SK-N-SH (cell line): ENCODE results near the gene CST11. TPM values are rescaled to one million over a fixed set of nuclear protein-coding genes. Genes with fewer than 3 reads are reported as not detected.

Experiments used
- CTCF ChIA-PET: fragments of 300-600, 350-600 bp; formaldehyde crosslinking; extraction: SDS; loops from one replicate; lab custom pipeline; 2021; lab: Yijun Ruan, JAX
- POLR2A ChIA-PET: fragments of 350-600 bp; sonication (Branson Sonifier 250); formaldehyde crosslinking; extraction: SDS; loops from one replicate; lab custom pipeline; 2020; ENCODE audit warnings: antibody characterized with exemption, inconsistent platforms; lab: Yijun Ruan, JAX
- DNase-seq: peaks from one replicate; pipeline ENCODE4 v3.0.0; 2012
- H2AFZ ChIP-seq: fragments of 200-600 bp; sonication (generic); 2 replicates; pipeline ENCODE4 v1.8.1; 2016; ENCODE audit warnings: antibody characterized with exemption, mild to moderate bottlenecking, low read depth
- H3F3A ChIP-seq: fragments of 200-600 bp; sonication (generic); replicated peaks from 2 replicates; pipeline ENCODE3; 2016; ENCODE audit warnings: antibody characterized with exemption, mild to moderate bottlenecking; ENCODE audit not compliant: insufficient read depth
- H3K27ac ChIP-seq, 2 experiments: fragments of 200-500 bp in 1 of 2; fragments of 200-600 bp in 1 of 2; sonication (Bioruptor generic) in 1 of 2; sonication (generic), shearing (Covaris generic) in 1 of 2; 2 replicates each; pipeline versions ENCODE4 v1.5.1 to v1.6.1; 2014 to 2016; ENCODE audit warnings: low read depth in 2 of 2, inconsistent platforms in 1 of 2, low read length in 1 of 2, mild to moderate bottlenecking in 1 of 2, mixed read lengths in 1 of 2
- H3K27me3 ChIP-seq: fragments of 200-600 bp; sonication (generic), shearing (Covaris generic); 2 replicates; pipeline ENCODE4 v1.6.1; 2016; ENCODE audit warnings: mixed run types; ENCODE audit not compliant: insufficient read depth
- H3K36me3 ChIP-seq, 2 experiments: fragments of 200-500 bp in 1 of 2; fragments of 200-600 bp in 1 of 2; sonication (Bioruptor generic) in 1 of 2; sonication (generic) in 1 of 2; replicated peaks in 1 of 2; 2 replicates each; pipeline versions ENCODE3 to v1.5.1; 2014 to 2016; ENCODE audit warnings: low read length in 1 of 2, mild to moderate bottlenecking in 1 of 2; ENCODE audit not compliant: insufficient read depth in 2 of 2, control insufficient read depth in 1 of 2
- H3K4me1 ChIP-seq, 2 experiments: fragments of 200-500 bp in 1 of 2; fragments of 200-600 bp in 1 of 2; sonication (Bioruptor generic) in 1 of 2; sonication (generic), shearing (Covaris generic) in 1 of 2; 2 replicates each; pipeline versions ENCODE4 v1.5.1 to v1.6.1; 2014 to 2016; ENCODE audit warnings: low read depth in 1 of 2, low read length in 1 of 2, mixed run types in 1 of 2; ENCODE audit not compliant: insufficient read depth in 2 of 2, control insufficient read depth in 1 of 2
- H3K4me2 ChIP-seq: fragments of 200-600 bp; sonication (generic), shearing (Covaris generic); 2 replicates; pipeline ENCODE4 v1.6.1; 2017; ENCODE audit warnings: mixed run types
- H3K4me3 ChIP-seq, 2 experiments: fragments of 200-500 bp in 1 of 2; fragments of 200-600 bp in 1 of 2; sonication (Bioruptor generic) in 1 of 2; sonication (generic), shearing (Covaris generic) in 1 of 2; 2 replicates each; pipeline versions ENCODE4 v1.5.1 to v1.8.1; 2014 to 2016; ENCODE audit warnings: low read depth in 2 of 2, inconsistent platforms in 1 of 2, low read length in 1 of 2, mild to moderate bottlenecking in 1 of 2, mixed read lengths in 1 of 2, moderate library complexity in 1 of 2
- H3K79me2 ChIP-seq: fragments of 200-600 bp; sonication (generic); 2 replicates; pipeline ENCODE4 v1.8.1; 2017; ENCODE audit warnings: mild to moderate bottlenecking; ENCODE audit not compliant: insufficient read depth
- H3K9ac ChIP-seq: fragments of 200-600 bp; sonication (generic); 2 replicates; pipeline ENCODE4 v1.6.1; 2017; ENCODE audit warnings: mixed run types
- H3K9me2 ChIP-seq: fragments of 200-600 bp; sonication (generic); 2 replicates; pipeline ENCODE4 v1.6.1; 2017; ENCODE audit warnings: mixed run types
- H3K9me3 ChIP-seq: fragments of 200-600 bp; sonication (generic); 2 replicates; pipeline ENCODE4 v1.6.1; 2017; ENCODE audit warnings: mixed run types, mild to moderate bottlenecking, moderate library complexity
- H4K20me1 ChIP-seq: fragments of 200-600 bp; sonication (generic); 2 replicates; pipeline ENCODE4 v1.6.1; 2017; ENCODE audit warnings: mild to moderate bottlenecking, mixed run types; ENCODE audit not compliant: insufficient read depth
- ELF1 ChIP-seq: IDR thresholded peaks from 2 replicates; pipeline ENCODE4 v1.4.0; 2012
- FOSL2 ChIP-seq: IDR thresholded peaks from 2 replicates; pipeline ENCODE4 v1.4.0; 2012; ENCODE audit warnings: low read depth, mild to moderate bottlenecking, moderate library complexity, borderline replicate concordance
- FOXJ3 ChIP-seq: sonication (generic); formaldehyde crosslinking; IDR thresholded peaks from 2 replicates; pipeline ENCODE4 v1.5.1; 2020; ENCODE audit warnings: mild to moderate bottlenecking, missing genetic modification reagents
- GABPA ChIP-seq: IDR thresholded peaks from 2 replicates; pipeline ENCODE4 v1.4.0; 2012; ENCODE audit warnings: low read depth, mild to moderate bottlenecking
- GATA2 ChIP-seq: sonication (generic); formaldehyde crosslinking; IDR thresholded peaks from 2 replicates; pipeline ENCODE4 v1.5.0; 2020; ENCODE audit warnings: mild to moderate bottlenecking, missing genetic modification reagents
- JUND ChIP-seq: IDR thresholded peaks from 2 replicates; pipeline ENCODE4 v1.4.0; 2012
- MAX ChIP-seq: IDR thresholded peaks from 2 replicates; pipeline ENCODE4 v1.4.0; 2012; ENCODE audit warnings: low read depth
- MEF2A ChIP-seq: IDR thresholded peaks from 2 replicates; pipeline ENCODE4 v1.4.0; 2012; ENCODE audit warnings: low read depth, borderline replicate concordance
- PBX3 ChIP-seq: IDR thresholded peaks from 2 replicates; pipeline ENCODE4; 2012
- POLR2AphosphoS5 ChIP-seq: IDR thresholded peaks from 2 replicates; pipeline ENCODE4 v1.6.1; 2012; ENCODE audit warnings: low read depth, low read length
- RAD21 ChIP-seq: IDR thresholded peaks from 2 replicates; pipeline ENCODE4 v1.6.1; 2012; ENCODE audit warnings: mild to moderate bottlenecking, low read length
- RCOR1 ChIP-seq: fragments of 150-350 bp; IDR thresholded peaks from 2 replicates; pipeline ENCODE4 v1.6.1; 2017; ENCODE audit warnings: antibody characterized with exemption, low read length
- REST ChIP-seq: IDR thresholded peaks from 2 replicates; pipeline ENCODE4 v1.6.1; 2012; ENCODE audit warnings: mild to moderate bottlenecking, low read depth, low read length, moderate library complexity
- RFX5 ChIP-seq: IDR thresholded peaks from 2 replicates; pipeline ENCODE4 v1.6.1; 2012; ENCODE audit warnings: mild to moderate bottlenecking, improper control_type of control experiment, low read length
- RXRA ChIP-seq: IDR thresholded peaks from 2 replicates; pipeline ENCODE4 v1.4.0; 2012; ENCODE audit warnings: low read depth, mild to moderate bottlenecking, borderline replicate concordance
- TAF1 ChIP-seq: IDR thresholded peaks from 2 replicates; pipeline ENCODE4 v1.6.1; 2012; ENCODE audit warnings: low read depth, mild to moderate bottlenecking, low read length, moderate library complexity, borderline replicate concordance
- YY1 ChIP-seq: IDR thresholded peaks from 2 replicates; pipeline ENCODE4 v1.4.0; 2012; ENCODE audit warnings: low read depth, mild to moderate bottlenecking
- ZBTB33 ChIP-seq: IDR thresholded peaks from 2 replicates; pipeline ENCODE4 v1.4.0; 2012; ENCODE audit warnings: low read depth, borderline replicate concordance
- WGBS: methylation state at CpG from one replicate; pipeline ENCODE4 v1.1.6; 2017; ENCODE audit warnings: low lambda C conversion rate; 5-methylcytosine and 5-hydroxymethylcytosine counted together
- polyA plus RNA-seq, 3 experiments: library from polyadenylated mRNA; depleted of rRNA; stranded (reverse); fragments of >200 nt; gene quantifications; 2 replicates each; pipeline ENCODE4 v1.2.3, GENCODE V29; 2012
- TF ChIP-seq, protein P1 (sequence below): IDR thresholded peaks from 2 replicates; pipeline ENCODE4 v1.4.0; 2012; ENCODE audit warnings: low read depth, borderline replicate concordance

CST11 gene
- polyA plus RNA-seq, 1 of the 3 experiments (the other 2 are of a cell fraction) = not detected

DNA sequence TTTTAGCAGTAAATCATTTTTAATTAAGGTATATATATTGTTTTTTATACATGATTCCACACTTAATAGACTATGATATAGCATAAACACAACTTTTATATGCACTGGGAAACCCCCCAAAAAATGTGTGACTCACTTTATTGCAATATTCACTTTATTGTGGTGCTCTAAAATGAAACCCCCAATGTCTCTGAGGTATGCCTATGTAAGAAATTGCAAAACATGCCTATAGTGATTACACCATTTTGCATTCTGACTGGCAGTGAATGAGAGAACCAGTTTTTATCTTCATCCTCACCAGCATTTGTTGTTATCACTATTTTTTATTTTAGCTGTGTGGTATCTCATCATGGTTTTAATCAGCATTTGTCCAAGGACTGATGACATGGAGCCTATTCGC, 8.5 kb upstream of the CST11 start:
- Histone ChIP-seq H3F3A (no peaks in the 10 kb centered on the region), H3K9me2 (no peaks in the 10 kb centered on the region), H3K4me3 (no peak overlapping the region), H3K9me3 (no peaks in the 10 kb centered on the region), H3K27me3 (peaks cover 26% of the 10 kb centered on the region; the same call in 1 of the 2 replicates), H3K4me2 (no peak overlapping the region), H2AFZ (no peak overlapping the region), H3K9ac (no peak overlapping the region), H3K4me1 (no peaks in the 10 kb centered on the region), H4K20me1 (no peaks in the 10 kb centered on the region), H3K36me3 (no peaks in the 10 kb centered on the region), H3K79me2 (no peaks in the 10 kb centered on the region), H3K27ac (no peak overlapping the region)
- TF ChIP-seq RAD21 (no peak), JUND (no peak), YY1 (no peak), TAF1 (no peak), GATA2 (no peak), RFX5 (no peak), MEF2A (no peak), ELF1 (no peak), GABPA (no peak), POLR2AphosphoS5 (no peak)
- CTCF ChIA-PET = no interaction called here
- DNase-seq = no peak
- 48% methylated on average over 1 of the region's 1 CpG for WGBS
- POLR2A ChIA-PET = no interaction called here

GRCh38 chr20:23459461-23460150, 6.9 kb upstream of the CST11 start:
- DNase-seq = no peak
- no peak overlapping the region for H2AFZ ChIP-seq
- no peak for TF ChIP-seq ZBTB33
- no peak for TF ChIP-seq REST
- no peak for TF ChIP-seq MAX
- TF ChIP-seq RXRA = no peak
- TF ChIP-seq POLR2AphosphoS5 = no peak
- TF ChIP-seq MEF2A = no peak
- TF ChIP-seq RCOR1 = no peak
- no peak for TF ChIP-seq FOXJ3
- no peak for TF ChIP-seq FOSL2
- no peak for TF ChIP-seq TAF1
- TF ChIP-seq, protein P1, sequence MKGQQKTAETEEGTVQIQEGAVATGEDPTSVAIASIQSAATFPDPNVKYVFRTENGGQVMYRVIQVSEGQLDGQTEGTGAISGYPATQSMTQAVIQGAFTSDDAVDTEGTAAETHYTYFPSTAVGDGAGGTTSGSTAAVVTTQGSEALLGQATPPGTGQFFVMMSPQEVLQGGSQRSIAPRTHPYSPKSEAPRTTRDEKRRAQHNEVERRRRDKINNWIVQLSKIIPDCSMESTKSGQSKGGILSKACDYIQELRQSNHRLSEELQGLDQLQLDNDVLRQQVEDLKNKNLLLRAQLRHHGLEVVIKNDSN = no peak
- TF ChIP-seq PBX3 = no peak
- no peaks in the 10 kb centered on the region for H4K20me1 ChIP-seq
- H3K4me3 ChIP-seq = no peak overlapping the region
- WGBS = 15% methylated on average over 3 of the region's 3 CpGs
- no peaks in the 10 kb centered on the region for H3K36me3 ChIP-seq
- H3K9ac ChIP-seq = no peak overlapping the region
- no peaks in the 10 kb centered on the region for H3K9me3 ChIP-seq
- CTCF ChIA-PET = interaction anchor here (2.0 kb wide), 1 partner anchor 17 kb away, joined by 16 read pairs; no protein-coding TSS in a partner anchor
- H3K4me1 ChIP-seq = no peaks in the 10 kb centered on the region
- H3K4me2 ChIP-seq = no peak overlapping the region
- no peaks in the 10 kb centered on the region for H3K9me2 ChIP-seq
- peaks cover 34% of the 10 kb centered on the region for H3K27me3 ChIP-seq
- no peaks in the 10 kb centered on the region for H3F3A ChIP-seq
- H3K27ac ChIP-seq = no peak overlapping the region
- no peaks in the 10 kb centered on the region for H3K79me2 ChIP-seq
- POLR2A ChIA-PET = no interaction called here
